Measurements from ENCODE around the gene THSD8.

Gene THSD8

GRCh38 chr19:12782174-12782423 lies 19.8 kb upstream of the THSD8 start:
- no peak for DNase-seq

GRCh38 chr19:12782424-12783290 lies 19.2 kb upstream of the THSD8 start:
- peak; percentile 58 for DNase-seq

GRCh38 chr19:12783291-12783848 lies 18.5 kb upstream of the THSD8 start:
- no peak for DNase-seq

GRCh38 chr19:12783849-12784393 lies 17.9 kb upstream of the THSD8 start:
- DNase-seq, result no peak

GRCh38 chr19:12784394-12784870 lies 17.4 kb upstream of the THSD8 start:
- DNase-seq, result no peak

- DNase-seq, result no peak
These were observed 16.9 kb upstream of the THSD8 start for GRCh38 chr19:12784871-12785430.

- DNase-seq, result no peak
These were observed 16.3 kb upstream of the THSD8 start for GRCh38 chr19:12785431-12786031.

GRCh38 chr19:12786141-12786870 lies 15.6 kb upstream of the THSD8 start:
- DNase-seq, result no peak

GRCh38 chr19:12786952-12787351 lies 14.9 kb upstream of the THSD8 start:
- DNase-seq, result no peak

- no peak for DNase-seq
These were observed 14.4 kb upstream of the THSD8 start for GRCh38 chr19:12787458-12787857.

- DNase-seq, result no peak
These were observed 13.7 kb upstream of the THSD8 start for GRCh38 chr19:12788042-12788681.

- peak; percentile 21 for DNase-seq
These were observed 13.2 kb upstream of the THSD8 start for GRCh38 chr19:12788682-12789097.

GRCh38 chr19:12789098-12789903 lies 12.6 kb upstream of the THSD8 start:
- DNase-seq, result peak; percentile 23

- DNase-seq, result peak; percentile 57
These were observed 11.8 kb upstream of the THSD8 start for GRCh38 chr19:12789904-12790619.

GRCh38 chr19:12790628-12791344 lies 11.1 kb upstream of the THSD8 start:
- DNase-seq, result no peak

- peak; percentile 78 for DNase-seq
These were observed 10.4 kb upstream of the THSD8 start, which contains the start of gene JUNB for GRCh38 chr19:12791345-12792050. TSS of gene JUNB (plus strand) at chr19:12791486. CDS start at chr19:12791772, 286 bp downstream.

GRCh38 chr19:12792051-12792852 lies 9.6 kb upstream of the THSD8 start:
- DNase-seq, result peak; percentile 20

GRCh38 chr19:12792853-12793289 lies 9.0 kb upstream of the THSD8 start:
- no peak for DNase-seq
